ENCODE measurements around the gene ERG. TPM values are rescaled to one million over a fixed set of nuclear protein-coding genes. Genes with fewer than 3 reads are reported as not detected.

Gene ERG
- polyA plus RNA-seq (2013, experiment 1 of 4), result 0.17 TPM
- polyA plus RNA-seq (2013, experiment 2 of 4), result 0.16 TPM
- 0.37 TPM for polyA plus RNA-seq (2013, experiment 3 of 4)
- polyA plus RNA-seq (2013, experiment 4 of 4), result 0.45 TPM

GRCh38 chr21:38498057-38498833, at the start of gene ERG:
ERG (minus strand) TSS chr21:38498477; CDS start chr21:38498380, 97 bp downstream.
- WGBS, 2 experiments, result 87 to 97% methylated on average over 10 to 12 of the region's 12 CpGs
- H3K4me3 ChIP-seq (ENCODE audit: insufficient read depth, low read depth, low read length), result no peak within 1 kb of the TSS
- H3K27ac ChIP-seq (ENCODE audit: insufficient read depth, low read depth, low read length, poor library complexity, severe bottlenecking), result no peak within 1 kb of the TSS
- no peaks in the 10 kb centered on the region for H3K9me3 ChIP-seq (ENCODE audit: control insufficient read depth, low read length)
- H3K4me1 ChIP-seq (ENCODE audit: control insufficient read depth, insufficient read depth, low read length), result no peaks in the 10 kb centered on the region
- no peaks in the 10 kb centered on the region for H3K27me3 ChIP-seq (ENCODE audit: control insufficient read depth, insufficient read depth, low read length, poor library complexity, severe bottlenecking)
- H3K36me3 ChIP-seq (ENCODE audit: control insufficient read depth, insufficient read depth, low read length), result no peaks in the 10 kb centered on the region

GRCh38 chr21:38544661-38545060, 46.4 kb upstream of the ERG start:
- no peak overlapping the region for H3K27ac ChIP-seq (ENCODE audit: insufficient read depth, low read depth, low read length, poor library complexity, severe bottlenecking)
- H3K4me1 ChIP-seq (ENCODE audit: control insufficient read depth, insufficient read depth, low read length), result no peaks in the 10 kb centered on the region
- no peaks in the 10 kb centered on the region for H3K27me3 ChIP-seq (ENCODE audit: control insufficient read depth, insufficient read depth, low read length, poor library complexity, severe bottlenecking)
- WGBS, 2 experiments, result 92 to 93% methylated on average over 2 of the region's 2 CpGs
- no peaks in the 10 kb centered on the region for H3K36me3 ChIP-seq (ENCODE audit: control insufficient read depth, insufficient read depth, low read length)
- H3K4me3 ChIP-seq (ENCODE audit: insufficient read depth, low read depth, low read length), result no peak overlapping the region
- H3K9me3 ChIP-seq (ENCODE audit: control insufficient read depth, low read length), result no peaks in the 10 kb centered on the region

- H3K27ac ChIP-seq (ENCODE audit: insufficient read depth, low read depth, low read length, poor library complexity, severe bottlenecking), result no peak overlapping the region
- 91 to 94% methylated on average over 4 of the region's 4 CpGs for WGBS, 2 experiments
- H3K27me3 ChIP-seq (ENCODE audit: control insufficient read depth, insufficient read depth, low read length, poor library complexity, severe bottlenecking), result no peaks in the 10 kb centered on the region
- H3K4me3 ChIP-seq (ENCODE audit: insufficient read depth, low read depth, low read length), result no peak overlapping the region
- no peaks in the 10 kb centered on the region for H3K4me1 ChIP-seq (ENCODE audit: control insufficient read depth, insufficient read depth, low read length)
- H3K9me3 ChIP-seq (ENCODE audit: control insufficient read depth, low read length), result no peaks in the 10 kb centered on the region
- no peaks in the 10 kb centered on the region for H3K36me3 ChIP-seq (ENCODE audit: control insufficient read depth, insufficient read depth, low read length)
These were observed 44.0 kb upstream of the ERG start for GRCh38 chr21:38542263-38542662.

GRCh38 chr21:38538353-38538752, 40.1 kb upstream of the ERG start:
- Histone ChIP-seq H3K9me3 (ENCODE audit: control insufficient read depth, low read length) (no peaks in the 10 kb centered on the region), H3K36me3 (ENCODE audit: control insufficient read depth, insufficient read depth, low read length) (no peaks in the 10 kb centered on the region), H3K4me1 (ENCODE audit: control insufficient read depth, insufficient read depth, low read length) (no peaks in the 10 kb centered on the region), H3K4me3 (ENCODE audit: insufficient read depth, low read depth, low read length) (no peak overlapping the region), H3K27me3 (ENCODE audit: control insufficient read depth, insufficient read depth, low read length, poor library complexity, severe bottlenecking) (no peaks in the 10 kb centered on the region), H3K27ac (ENCODE audit: insufficient read depth, low read depth, low read length, poor library complexity, severe bottlenecking) (no peak overlapping the region)
- 92 to 94% methylated on average over 1 of the region's 1 CpG for WGBS, 2 experiments

- no peaks in the 10 kb centered on the region for H3K27me3 ChIP-seq (ENCODE audit: control insufficient read depth, insufficient read depth, low read length, poor library complexity, severe bottlenecking)
- WGBS, 2 experiments, result 83 to 93% methylated on average over 1 to 3 of the region's 3 CpGs
- H3K4me1 ChIP-seq (ENCODE audit: control insufficient read depth, insufficient read depth, low read length), result no peaks in the 10 kb centered on the region
- H3K36me3 ChIP-seq (ENCODE audit: control insufficient read depth, insufficient read depth, low read length), result no peaks in the 10 kb centered on the region
- H3K9me3 ChIP-seq (ENCODE audit: control insufficient read depth, low read length), result no peaks in the 10 kb centered on the region
- H3K27ac ChIP-seq (ENCODE audit: insufficient read depth, low read depth, low read length, poor library complexity, severe bottlenecking), result no peak overlapping the region
- H3K4me3 ChIP-seq (ENCODE audit: insufficient read depth, low read depth, low read length), result no peak overlapping the region
These were observed 36.3 kb upstream of the ERG start for GRCh38 chr21:38534591-38534990.

- H3K27me3 ChIP-seq (ENCODE audit: control insufficient read depth, insufficient read depth, low read length, poor library complexity, severe bottlenecking), result no peaks in the 10 kb centered on the region
- no peaks in the 10 kb centered on the region for H3K4me1 ChIP-seq (ENCODE audit: control insufficient read depth, insufficient read depth, low read length)
These were observed 35.6 kb upstream of the ERG start for GRCh38 chr21:38533887-38534286.

GRCh38 chr21:38531591-38531990, 33.3 kb upstream of the ERG start:
- H3K36me3 ChIP-seq (ENCODE audit: control insufficient read depth, insufficient read depth, low read length), result no peaks in the 10 kb centered on the region
- no peak overlapping the region for H3K27ac ChIP-seq (ENCODE audit: insufficient read depth, low read depth, low read length, poor library complexity, severe bottlenecking)
- H3K4me1 ChIP-seq (ENCODE audit: control insufficient read depth, insufficient read depth, low read length), result no peaks in the 10 kb centered on the region
- H3K27me3 ChIP-seq (ENCODE audit: control insufficient read depth, insufficient read depth, low read length, poor library complexity, severe bottlenecking), result no peaks in the 10 kb centered on the region
- H3K9me3 ChIP-seq (ENCODE audit: control insufficient read depth, low read length), result no peaks in the 10 kb centered on the region
- 95 to 97% methylated on average over 5 of the region's 5 CpGs for WGBS, 2 experiments
- no peak overlapping the region for H3K4me3 ChIP-seq (ENCODE audit: insufficient read depth, low read depth, low read length)

More at GRCh38 chr21:38533887-38534286, 35.6 kb upstream of the ERG start:
- WGBS, 2 experiments, result 68 to 80% methylated on average over 2 of the region's 2 CpGs
- H3K36me3 ChIP-seq (ENCODE audit: control insufficient read depth, insufficient read depth, low read length), result no peaks in the 10 kb centered on the region
- no peak overlapping the region for H3K4me3 ChIP-seq (ENCODE audit: insufficient read depth, low read depth, low read length)
- no peaks in the 10 kb centered on the region for H3K9me3 ChIP-seq (ENCODE audit: control insufficient read depth, low read length)
- no peak overlapping the region for H3K27ac ChIP-seq (ENCODE audit: insufficient read depth, low read depth, low read length, poor library complexity, severe bottlenecking)

GRCh38 chr21:38531039-38531541, 32.8 kb upstream of the ERG start:
- no peaks in the 10 kb centered on the region for H3K36me3 ChIP-seq (ENCODE audit: control insufficient read depth, insufficient read depth, low read length)
- WGBS, 2 experiments, result 93 to 94% methylated on average over 5 of the region's 5 CpGs
- H3K27me3 ChIP-seq (ENCODE audit: control insufficient read depth, insufficient read depth, low read length, poor library complexity, severe bottlenecking), result no peaks in the 10 kb centered on the region
- no peaks in the 10 kb centered on the region for H3K4me1 ChIP-seq (ENCODE audit: control insufficient read depth, insufficient read depth, low read length)
- no peak overlapping the region for H3K27ac ChIP-seq (ENCODE audit: insufficient read depth, low read depth, low read length, poor library complexity, severe bottlenecking)
- no peaks in the 10 kb centered on the region for H3K9me3 ChIP-seq (ENCODE audit: control insufficient read depth, low read length)
- no peak overlapping the region for H3K4me3 ChIP-seq (ENCODE audit: insufficient read depth, low read depth, low read length)

- no peaks in the 10 kb centered on the region for H3K9me3 ChIP-seq (ENCODE audit: control insufficient read depth, low read length)
- no peak overlapping the region for H3K4me3 ChIP-seq (ENCODE audit: insufficient read depth, low read depth, low read length)
- H3K27ac ChIP-seq (ENCODE audit: insufficient read depth, low read depth, low read length, poor library complexity, severe bottlenecking), result no peak overlapping the region
- H3K27me3 ChIP-seq (ENCODE audit: control insufficient read depth, insufficient read depth, low read length, poor library complexity, severe bottlenecking), result no peaks in the 10 kb centered on the region
- WGBS, 2 experiments, result 95 to 96% methylated on average over 8 of the region's 8 CpGs
- H3K4me1 ChIP-seq (ENCODE audit: control insufficient read depth, insufficient read depth, low read length), result no peaks in the 10 kb centered on the region
- no peaks in the 10 kb centered on the region for H3K36me3 ChIP-seq (ENCODE audit: control insufficient read depth, insufficient read depth, low read length)
These were observed 29.5 kb upstream of the ERG start for GRCh38 chr21:38527737-38528136.

GRCh38 chr21:38525454-38525853, 27.2 kb upstream of the ERG start:
- Histone ChIP-seq H3K9me3 (ENCODE audit: control insufficient read depth, low read length) (no peaks in the 10 kb centered on the region), H3K4me3 (ENCODE audit: insufficient read depth, low read depth, low read length) (no peak overlapping the region), H3K36me3 (ENCODE audit: control insufficient read depth, insufficient read depth, low read length) (no peaks in the 10 kb centered on the region), H3K27ac (ENCODE audit: insufficient read depth, low read depth, low read length, poor library complexity, severe bottlenecking) (no peak overlapping the region), H3K27me3 (ENCODE audit: control insufficient read depth, insufficient read depth, low read length, poor library complexity, severe bottlenecking) (no peaks in the 10 kb centered on the region), H3K4me1 (ENCODE audit: control insufficient read depth, insufficient read depth, low read length) (no peaks in the 10 kb centered on the region)
- 87 to 88% methylated on average over 9 of the region's 9 CpGs for WGBS, 2 experiments
